Activated CD8-positive, alpha-beta memory T cell treated with anti-CD3 and anti-CD28 coated beads for 36 hours (primary cell): ENCODE measurements around the gene STEAP1. TPM values are rescaled to one million over a fixed set of nuclear protein-coding genes. Genes with fewer than 3 reads are reported as not detected.
"Not testable (repeated sequence)": the region's sequence is repeated elsewhere in the genome, so short reads cannot be mapped to it uniquely, and the experiment has no call there.

ENCODE experiments used
- CTCF ChIA-PET: fragments of 350-600 bp; sonication (Branson Sonifier 250); formaldehyde crosslinking; loops from one replicate; lab custom pipeline; 2021; ENCODE audit warnings: antibody characterized with exemption; lab: Charles Lee
- POLR2A ChIA-PET: fragments of 350-600 bp; sonication (Branson Sonifier 250); formaldehyde crosslinking; loops from one replicate; lab custom pipeline; 2021; ENCODE audit warnings: antibody characterized with exemption; lab: Charles Lee
- total RNA-seq, 2 experiments: library from RNA; stranded (reverse); gene quantifications; one replicate each; pipeline ENCODE4 v1.2.3, GENCODE V29; 2021

Gene STEAP1
- under 1 TPM; 0.40 to 0.48 TPM for total RNA-seq

GRCh38 chr7:90153943-90154771 lies at the start of gene STEAP1:
STEAP1 (plus strand) TSS chr7:90154469; CDS start chr7:90159789, 5,320 bp downstream.
- CTCF ChIA-PET: interaction anchor here (0.7 to 1.8 kb wide), 8 partner anchors 13 to 276 kb away, joined by 3 to 25 read pairs (median 4); no protein-coding TSS in a partner anchor
- POLR2A ChIA-PET: not testable (repeated sequence)

DNA sequence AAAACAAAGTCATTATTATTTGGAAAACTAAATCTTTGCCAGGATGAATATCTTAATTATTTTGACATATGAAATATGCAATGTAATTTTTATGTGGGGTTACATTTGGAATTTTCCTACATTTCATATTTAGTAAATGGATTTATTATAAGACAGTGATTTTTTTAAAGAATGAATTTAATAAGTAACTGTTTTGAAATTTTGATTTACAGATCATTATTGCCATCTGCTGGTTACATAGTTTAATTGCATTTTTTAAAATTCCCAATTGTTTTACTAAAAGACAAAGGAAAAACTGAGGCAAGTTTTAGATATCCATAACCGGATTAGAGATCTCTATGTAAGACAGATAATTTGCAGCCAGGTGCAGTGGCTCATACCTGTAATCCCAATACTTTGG lies 39.3 kb upstream of the STEAP1 start:
- CTCF ChIA-PET, POLR2A ChIA-PET: not testable (repeated sequence)

DNA sequence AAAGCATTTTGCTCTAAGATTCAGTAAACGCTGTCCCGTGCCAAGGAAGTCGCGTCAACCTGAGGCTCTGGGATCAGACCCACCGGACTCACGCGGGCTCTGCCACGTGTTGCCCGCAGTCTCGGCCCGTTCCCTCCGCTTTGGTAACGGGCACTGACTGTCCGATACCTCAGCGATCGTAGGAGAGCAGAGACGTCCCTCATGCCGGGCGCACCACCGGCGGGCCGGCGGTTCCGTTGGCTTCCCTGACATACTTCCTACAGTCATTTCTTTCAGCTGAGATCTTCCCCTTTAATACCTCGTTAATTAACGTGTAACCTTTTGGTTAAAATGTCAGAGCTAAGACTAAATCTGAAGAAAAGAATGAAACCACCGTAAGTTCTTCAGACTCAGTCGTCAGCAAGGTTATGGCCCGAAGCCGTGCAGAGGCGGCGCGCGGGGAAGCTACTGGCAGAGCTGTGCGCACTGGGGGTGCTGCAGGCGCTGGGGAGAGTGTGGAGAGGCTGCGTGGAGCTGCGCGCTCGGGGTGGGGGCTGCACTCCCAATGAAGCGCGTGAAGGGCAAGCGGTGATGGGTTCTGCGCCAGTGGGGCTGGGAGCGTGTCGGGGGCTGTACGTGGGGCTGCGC lies 35.6 kb upstream of the STEAP1 start:
- POLR2A ChIA-PET, CTCF ChIA-PET: not testable (repeated sequence)

GRCh38 chr7:90119178-90119971 lies 34.9 kb upstream of the STEAP1 start:
- CTCF ChIA-PET: no interaction called here
- POLR2A ChIA-PET: no interaction called here

DNA sequence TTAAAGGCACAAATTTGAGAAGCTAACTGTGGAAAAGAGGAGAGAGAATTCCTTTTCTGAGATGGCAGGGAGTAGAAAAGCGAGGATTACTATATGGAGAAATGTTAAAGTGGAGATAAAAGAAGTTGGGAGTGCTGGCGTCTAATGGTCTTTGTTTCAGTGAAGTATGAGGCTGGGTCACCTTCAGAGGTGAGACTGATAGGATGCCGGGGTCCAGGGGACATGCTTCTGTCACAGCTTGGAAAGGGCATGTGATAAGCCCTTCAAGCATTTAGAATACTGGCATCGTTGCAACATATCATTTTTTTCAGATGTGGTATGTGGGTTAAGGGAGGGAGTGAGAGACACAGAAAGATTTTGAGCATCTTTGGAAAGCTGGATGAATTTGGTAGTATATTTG lies 34.1 kb upstream of the STEAP1 start:
- CTCF ChIA-PET, POLR2A ChIA-PET: not testable (repeated sequence)

- CTCF ChIA-PET, POLR2A ChIA-PET: not testable (repeated sequence)
Observed at GRCh38 chr7:90131746-90132145, 22.5 kb upstream of the STEAP1 start.

DNA sequence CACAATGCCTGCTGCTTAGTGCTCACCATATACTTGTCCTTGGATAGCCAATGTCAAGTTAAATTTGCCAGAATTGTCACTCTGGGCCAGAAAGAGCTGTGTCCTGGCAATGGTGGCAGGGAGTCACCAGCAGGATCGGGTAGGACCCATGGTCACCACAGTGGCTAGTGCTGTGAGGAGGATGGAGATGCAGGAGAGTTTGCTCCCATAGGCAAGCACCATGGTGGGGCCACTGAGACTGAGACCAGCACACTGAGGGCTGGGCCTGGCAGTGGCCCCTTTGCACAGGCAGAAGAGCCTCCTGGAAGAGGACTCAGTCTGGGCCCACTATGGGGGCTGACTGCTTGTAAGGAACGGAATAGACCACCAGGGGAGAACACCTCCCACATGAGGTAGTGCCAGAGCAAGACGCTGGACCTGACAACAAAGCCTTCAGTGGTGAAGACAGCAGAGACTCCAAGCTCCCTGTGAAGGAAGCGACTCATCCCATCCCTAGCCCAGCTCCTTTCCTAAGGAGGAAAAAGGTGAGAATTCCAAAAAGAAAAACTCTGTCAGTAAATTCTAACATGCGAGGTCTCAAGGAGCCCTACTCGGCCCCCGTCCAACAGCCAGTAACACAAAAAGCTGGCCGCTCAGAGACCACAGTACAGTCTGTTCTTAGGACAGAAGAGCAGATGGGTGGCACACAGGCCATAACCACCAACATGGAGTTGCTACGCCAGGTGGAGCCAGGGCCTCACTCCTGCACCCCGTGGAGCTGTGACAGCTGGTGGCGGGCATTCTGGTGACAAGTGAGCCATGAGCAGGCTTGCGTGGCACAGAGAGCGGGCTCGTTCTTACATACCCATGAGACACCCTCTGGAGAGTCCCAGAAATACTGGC lies 6.9 kb upstream of the STEAP1 start:
- POLR2A ChIA-PET: not testable (repeated sequence)
- CTCF ChIA-PET: interaction anchor here (0.5 kb wide), 1 partner anchor 188 kb away, joined by 3 read pairs; no protein-coding TSS in a partner anchor

- POLR2A ChIA-PET, CTCF ChIA-PET: not testable (repeated sequence)
Observed at GRCh38 chr7:90149428-90149827, 4.8 kb upstream of the STEAP1 start.

DNA sequence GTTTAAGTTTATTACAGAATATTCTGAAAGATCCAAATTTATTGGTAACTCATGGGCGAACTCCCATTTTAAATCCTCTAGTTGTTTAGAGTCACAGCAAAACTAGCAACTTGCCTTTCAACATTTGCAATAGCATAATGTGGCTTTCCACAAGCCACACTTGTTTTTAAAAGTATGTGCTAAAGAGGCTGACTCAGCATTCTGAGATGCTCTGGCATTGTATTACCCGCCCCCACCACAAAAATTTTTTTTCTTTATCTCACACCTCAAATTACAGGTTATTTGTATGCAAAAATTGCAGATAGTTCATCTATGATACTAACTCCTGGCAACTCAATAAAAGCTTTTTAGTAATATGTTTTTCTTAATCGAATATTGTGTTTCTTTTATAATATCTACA lies 2.4 kb upstream of the STEAP1 start:
- CTCF ChIA-PET, POLR2A ChIA-PET: not testable (repeated sequence)

- POLR2A ChIA-PET: not testable (repeated sequence)
- CTCF ChIA-PET: interaction anchor here (0.7 to 1.8 kb wide), 5 partner anchors 146 to 1969 kb away, joined by 3 to 25 read pairs (median 4); no protein-coding TSS in a partner anchor
Observed at GRCh38 chr7:90152642-90153253, 1.5 kb upstream of the STEAP1 start.

DNA sequence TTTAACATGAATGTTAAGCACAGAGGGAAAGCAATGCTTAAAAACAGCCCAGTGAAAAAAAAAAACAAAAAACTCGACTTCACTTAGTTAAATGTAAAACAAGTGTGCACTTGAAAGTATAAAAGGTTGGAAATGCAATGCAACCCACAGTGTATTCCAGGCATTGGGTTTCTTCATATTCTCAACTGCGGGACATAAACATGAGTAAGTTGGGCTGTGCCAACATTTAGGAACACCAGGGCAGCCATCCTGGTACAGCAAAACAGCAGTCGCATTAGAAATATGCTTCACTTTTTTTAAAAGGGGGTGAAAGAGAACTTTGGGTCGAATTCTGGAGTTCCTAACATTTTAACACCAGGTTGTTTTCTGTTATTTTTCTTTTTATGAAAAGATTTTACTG lies 937 bp downstream of the STEAP1 start:
- POLR2A ChIA-PET: no interaction called here
- CTCF ChIA-PET: interaction anchor here (1.7 kb wide), 1 partner anchor 23 kb away, joined by 5 read pairs; no protein-coding TSS in a partner anchor

DNA sequence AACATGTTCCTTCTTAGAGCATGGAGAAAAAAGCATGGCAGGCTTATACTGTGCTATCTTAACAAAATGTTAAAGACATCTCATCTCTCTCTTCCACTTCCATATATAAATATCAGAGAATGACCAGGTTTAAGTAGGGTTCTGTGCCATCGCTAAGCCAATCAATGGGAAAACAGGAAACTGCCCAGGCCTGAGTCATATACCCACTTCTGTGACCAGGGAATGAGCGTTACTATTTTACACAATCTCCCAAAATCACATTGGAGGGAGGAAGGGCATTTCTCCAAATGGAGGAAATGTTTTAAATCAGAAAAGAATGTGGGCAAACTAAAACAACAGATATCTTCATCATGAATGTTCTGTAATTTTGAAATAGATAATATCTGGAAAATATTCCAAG lies 3.1 kb downstream of the STEAP1 start:
- CTCF ChIA-PET, POLR2A ChIA-PET: not testable (repeated sequence)

DNA sequence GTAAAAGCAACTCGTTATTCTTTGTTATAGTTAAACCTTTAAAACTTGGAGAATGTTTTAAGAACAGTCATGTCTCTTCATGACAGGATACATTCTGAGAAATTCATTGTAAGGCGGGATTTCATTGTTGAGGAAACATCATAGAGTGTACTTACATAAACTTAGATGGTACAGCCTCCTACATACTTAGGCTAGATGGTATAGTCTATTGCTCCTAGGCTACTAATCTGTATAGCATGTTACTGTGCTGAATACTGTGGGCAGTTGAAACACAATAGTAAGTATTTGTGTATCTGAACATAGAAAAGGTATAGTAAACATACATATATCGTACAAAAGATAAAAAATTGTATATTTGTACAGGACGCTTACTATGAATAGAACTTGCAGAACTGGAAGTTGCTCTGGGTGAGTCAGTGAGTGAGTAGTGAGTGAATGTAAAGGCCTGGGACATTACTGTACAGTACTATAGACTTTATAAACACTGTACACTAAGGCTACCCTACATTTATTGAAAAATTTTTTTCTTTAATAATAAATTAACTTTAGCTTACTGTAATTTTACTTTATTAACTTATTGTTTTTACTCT lies 3.6 kb downstream of the STEAP1 start:
- POLR2A ChIA-PET, CTCF ChIA-PET: not testable (repeated sequence)

DNA sequence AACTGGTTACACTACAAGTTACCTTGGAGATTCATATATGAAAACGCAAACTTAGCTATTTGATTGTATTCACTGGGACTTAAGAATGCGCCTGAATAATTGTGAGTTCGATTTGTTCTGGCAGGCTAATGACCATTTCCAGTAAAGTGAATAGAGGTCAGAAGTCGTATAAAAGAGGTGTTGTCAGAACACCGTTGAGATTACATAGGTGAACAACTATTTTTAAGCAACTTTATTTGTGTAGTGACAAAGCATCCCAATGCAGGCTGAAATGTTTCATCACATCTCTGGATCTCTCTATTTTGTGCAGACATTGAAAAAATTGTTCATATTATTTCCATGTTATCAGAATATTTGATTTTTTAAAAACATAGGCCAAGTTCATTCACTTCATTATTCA lies 9.3 kb downstream of the STEAP1 start:
- CTCF ChIA-PET: no interaction called here

DNA sequence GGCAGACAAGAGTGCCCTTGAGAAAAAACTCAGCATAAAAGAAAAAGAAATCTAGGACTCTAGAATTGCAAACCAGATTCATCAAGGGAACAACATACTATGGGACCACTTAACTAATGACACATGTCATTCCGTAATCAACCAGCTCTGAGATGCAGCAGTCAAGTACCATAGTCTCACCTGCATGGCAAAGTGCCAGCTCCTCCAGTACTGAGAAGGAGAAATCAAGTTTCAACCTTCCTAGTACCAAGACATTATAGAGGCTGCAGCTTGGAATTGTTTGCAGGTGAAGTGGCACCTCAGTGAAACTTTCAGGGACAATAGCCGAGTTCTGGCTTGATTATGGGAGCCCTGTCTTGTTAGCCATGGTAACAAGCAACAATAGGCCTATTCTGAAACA lies 11.5 kb downstream of the STEAP1 start:
- ChIA-PET CTCF (no interaction called here), POLR2A (no interaction called here)

More for the DNA sequence above, 9.3 kb downstream of the STEAP1 start:
- POLR2A ChIA-PET: no interaction called here

DNA sequence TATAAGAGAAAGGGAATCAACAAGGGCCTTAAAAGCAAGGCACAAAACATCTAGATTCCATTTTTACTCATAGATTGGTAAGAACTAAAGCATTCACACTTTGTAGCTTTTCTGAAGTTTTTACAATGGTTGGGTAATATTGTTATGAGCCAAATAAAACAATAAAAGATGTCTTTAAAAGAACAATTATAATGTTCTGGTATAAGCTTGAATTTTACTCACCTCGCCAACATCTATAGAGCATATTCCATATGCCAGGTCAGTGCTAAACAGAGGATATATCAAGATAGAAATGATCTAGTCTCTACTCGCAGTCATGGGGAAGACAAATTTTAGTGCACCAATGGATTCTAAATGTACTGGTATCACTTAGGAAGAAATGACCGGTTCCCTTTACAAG lies 11.9 kb downstream of the STEAP1 start:
- POLR2A ChIA-PET: no interaction called here
- CTCF ChIA-PET: interaction anchor here (1.7 kb wide), 1 partner anchor 12 kb away, joined by 6 read pairs; the partner anchor contains the start of gene STEAP1

- ChIA-PET CTCF (interaction anchor here (1.7 kb wide), 1 partner anchor 13 kb away, joined by 6 read pairs; the partner anchor contains the start of gene STEAP1), POLR2A (no interaction called here)
Observed at GRCh38 chr7:90167361-90167760, 13.1 kb downstream of the STEAP1 start.

DNA sequence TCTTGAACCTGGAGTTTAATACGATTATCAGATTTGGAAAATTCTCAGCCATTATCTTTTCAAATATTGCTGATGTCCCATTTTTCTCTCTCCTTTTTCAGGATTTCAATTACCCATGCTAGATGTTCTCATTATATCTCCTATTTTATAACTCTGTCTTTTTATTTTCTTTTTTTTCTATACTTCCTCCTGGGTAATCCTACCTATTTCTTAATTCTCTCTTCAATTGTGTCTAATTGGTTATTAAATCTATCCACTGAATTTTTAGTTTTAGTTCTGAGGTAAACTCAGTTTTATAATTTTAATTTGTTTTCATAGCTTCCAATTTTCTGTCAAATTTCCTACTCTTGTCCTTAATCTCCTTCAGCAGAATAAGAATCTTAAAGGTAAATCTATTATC lies 15.6 kb downstream of the STEAP1 start:
- CTCF ChIA-PET: no interaction called here
- POLR2A ChIA-PET: no interaction called here
